AG08396 (cell line): ENCODE results near the gene PNPLA2.

Experiments used
- DNase-seq: peaks from one replicate; pipeline ENCODE4 v3.0.0; 2012; ENCODE audit warnings: low spot score, mixed read lengths

PNPLA2 gene

GRCh38 chr11:818396-819128 lies at the start of gene PNPLA2:
TSS of gene PNPLA2 (plus strand) at chr11:818914. CDS start at chr11:819719, 805 bp downstream.
- peak; percentile 82 for DNase-seq

GRCh38 chr11:769887-770641 lies 48.6 kb upstream of the PNPLA2 start:
- no peak for DNase-seq

- DNase-seq = no peak
These were observed 47.8 kb upstream of the PNPLA2 start for GRCh38 chr11:770642-771616.

GRCh38 chr11:771617-772204 lies 47.0 kb upstream of the PNPLA2 start:
- DNase-seq = no peak

GRCh38 chr11:772429-773390 lies 46.0 kb upstream of the PNPLA2 start:
- DNase-seq = no peak

- no peak for DNase-seq
These were observed 45.3 kb upstream of the PNPLA2 start for GRCh38 chr11:773425-773824.

GRCh38 chr11:773830-774229 lies 44.9 kb upstream of the PNPLA2 start:
- no peak for DNase-seq

GRCh38 chr11:774873-775592 lies 43.7 kb upstream of the PNPLA2 start:
- no peak for DNase-seq

- DNase-seq = no peak
These were observed 42.5 kb upstream of the PNPLA2 start for GRCh38 chr11:776263-776560.

GRCh38 chr11:776561-777287 lies 42.0 kb upstream of the PNPLA2 start:
- peak; percentile 72 for DNase-seq

- DNase-seq = peak; percentile 100
These were observed 41.1 kb upstream of the PNPLA2 start, which contains the start of gene GATD1 for GRCh38 chr11:777288-778255. TSS of gene GATD1 (minus strand) at chr11:777487. CDS start at chr11:777462, 25 bp downstream.

- DNase-seq = no peak
These were observed 39.4 kb upstream of the PNPLA2 start for GRCh38 chr11:778976-779954.

GRCh38 chr11:779955-780532 lies 38.7 kb upstream of the PNPLA2 start:
- DNase-seq = no peak

- DNase-seq = no peak
These were observed 36.2 kb upstream of the PNPLA2 start for GRCh38 chr11:782264-783174.

- peak; percentile 88 for DNase-seq
These were observed 35.1 kb upstream of the PNPLA2 start for GRCh38 chr11:783581-784015.
